Measurements from ENCODE around the gene BOLA2B.

The BOLA2B gene

DNA sequence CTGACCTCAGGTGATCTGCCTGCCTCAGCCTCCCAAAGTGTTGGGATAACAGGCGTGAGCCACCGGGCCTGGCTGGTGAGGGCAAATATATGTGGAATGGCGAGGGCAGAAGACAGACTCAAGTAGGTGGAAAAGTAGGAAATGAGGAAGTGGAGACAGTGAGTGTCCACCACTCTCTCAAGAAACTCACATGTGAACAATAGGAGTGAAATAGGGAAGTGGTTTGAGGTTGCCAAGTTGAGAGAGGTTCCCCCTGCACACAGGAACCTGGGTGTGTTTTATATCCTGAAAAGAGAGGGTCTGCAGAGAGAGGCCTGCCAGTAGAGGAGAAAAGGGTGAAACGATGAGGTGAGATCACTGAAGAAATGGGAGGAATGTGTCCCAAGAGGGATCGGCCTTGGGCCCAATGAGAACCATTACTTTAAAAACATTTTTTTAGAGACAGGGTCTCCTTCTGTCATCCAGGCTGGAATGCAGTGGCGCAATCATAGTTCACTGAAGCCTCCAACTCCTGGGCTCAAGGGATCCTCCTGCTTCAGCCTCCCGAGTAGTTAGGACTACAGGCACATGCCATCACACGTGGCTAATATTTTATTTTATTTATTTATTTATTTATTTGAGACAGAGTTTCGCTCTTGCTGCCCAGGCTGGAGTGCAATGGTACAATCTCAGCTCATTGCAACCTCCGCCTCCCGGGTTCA, 27.1 kb downstream of the BOLA2B start:
- no peaks in the 10 kb centered on the region for H3K27me3 Mint-ChIP-seq
- H3K4me3 Mint-ChIP-seq, result peak overlapping the region; percentile 8

DNA sequence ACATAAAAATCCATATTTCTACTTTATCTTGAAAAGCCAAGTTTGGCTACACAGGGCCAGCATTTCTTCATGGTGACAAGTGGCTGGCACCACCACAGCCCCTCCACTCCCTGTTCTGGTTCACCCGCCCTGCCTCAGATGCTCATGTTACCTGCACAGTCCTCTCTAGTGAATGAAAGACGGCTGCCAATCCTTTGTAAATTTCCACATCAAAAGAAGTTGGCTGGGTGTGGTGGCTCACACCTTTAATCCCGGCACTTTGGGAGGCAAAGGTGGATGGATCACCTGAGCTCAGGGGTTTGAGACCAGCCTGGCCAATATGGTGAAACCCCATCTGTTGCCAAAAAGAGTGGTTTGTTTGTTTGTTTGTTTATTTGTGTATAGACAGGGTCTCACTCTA, 29.9 kb downstream of the BOLA2B start:
- no peaks in the 10 kb centered on the region for H3K27me3 Mint-ChIP-seq
- H3K9me3 Mint-ChIP-seq, result no peaks in the 10 kb centered on the region
- no peak overlapping the region for H3K27ac Mint-ChIP-seq

More for the DNA sequence above, 27.1 kb downstream of the BOLA2B start:
- Mint-ChIP-seq H3K9me3 (no peaks in the 10 kb centered on the region), H3K27ac (peak overlapping the region; percentile 88), H3K4me1 (peaks cover 37% of the 10 kb centered on the region), H3K36me3 (no peaks in the 10 kb centered on the region)

DNA sequence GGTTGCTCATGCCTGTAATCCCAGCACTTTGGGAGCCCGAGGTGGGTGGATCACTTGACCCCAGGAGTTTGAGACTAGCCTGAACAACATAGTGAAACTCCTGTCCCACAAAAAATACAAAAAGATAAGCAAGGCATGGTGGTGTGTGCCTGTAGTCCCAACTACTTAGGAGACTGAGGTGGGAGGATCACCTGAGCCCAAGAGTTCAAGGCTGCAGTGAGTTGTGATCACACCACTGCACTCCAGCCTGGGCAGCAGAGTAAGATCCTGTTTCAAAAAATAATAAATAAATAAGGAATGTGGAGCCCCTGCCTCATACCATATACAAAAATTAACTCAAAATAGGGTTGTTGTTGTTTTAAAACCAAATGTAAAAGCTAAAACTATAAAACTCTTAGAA, 36.3 kb downstream of the BOLA2B start:
- no peaks in the 10 kb centered on the region for H3K27me3 Mint-ChIP-seq
- H3K27ac Mint-ChIP-seq, result no peak overlapping the region
- no peaks in the 10 kb centered on the region for H3K9me3 Mint-ChIP-seq
- no peaks in the 10 kb centered on the region for H3K36me3 Mint-ChIP-seq
- no peak overlapping the region for H3K4me3 Mint-ChIP-seq
- H3K4me1 Mint-ChIP-seq, result no peaks in the 10 kb centered on the region

More for the DNA sequence above, 29.9 kb downstream of the BOLA2B start:
- H3K4me3 Mint-ChIP-seq, result no peak overlapping the region
- peaks cover 37% of the 10 kb centered on the region for H3K4me1 Mint-ChIP-seq
- H3K36me3 Mint-ChIP-seq, result no peaks in the 10 kb centered on the region

DNA sequence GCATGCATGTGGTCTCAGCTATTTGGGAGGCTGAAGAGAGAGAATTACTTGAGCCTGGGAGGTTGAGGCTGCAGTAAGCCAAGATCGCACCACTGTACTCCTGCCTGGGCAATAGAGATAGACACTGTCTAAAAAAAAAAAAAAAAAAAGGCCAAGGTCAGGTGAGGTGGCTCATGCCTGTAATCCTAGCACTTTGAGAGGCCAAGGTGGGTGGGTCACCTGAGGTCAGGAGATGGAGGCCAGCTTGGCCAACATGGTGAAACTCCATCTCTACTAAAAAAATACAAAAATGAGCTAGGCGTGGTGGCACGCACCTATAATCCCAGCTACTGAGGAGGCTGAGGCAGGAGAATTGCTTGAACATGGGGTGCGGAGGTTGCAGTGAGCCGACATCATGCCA, 38.3 kb downstream of the BOLA2B start:
- Mint-ChIP-seq H3K27me3 (no peaks in the 10 kb centered on the region), H3K36me3 (no peaks in the 10 kb centered on the region), H3K27ac (no peak overlapping the region), H3K4me1 (no peaks in the 10 kb centered on the region), H3K9me3 (no peaks in the 10 kb centered on the region), H3K4me3 (no peak overlapping the region)

DNA sequence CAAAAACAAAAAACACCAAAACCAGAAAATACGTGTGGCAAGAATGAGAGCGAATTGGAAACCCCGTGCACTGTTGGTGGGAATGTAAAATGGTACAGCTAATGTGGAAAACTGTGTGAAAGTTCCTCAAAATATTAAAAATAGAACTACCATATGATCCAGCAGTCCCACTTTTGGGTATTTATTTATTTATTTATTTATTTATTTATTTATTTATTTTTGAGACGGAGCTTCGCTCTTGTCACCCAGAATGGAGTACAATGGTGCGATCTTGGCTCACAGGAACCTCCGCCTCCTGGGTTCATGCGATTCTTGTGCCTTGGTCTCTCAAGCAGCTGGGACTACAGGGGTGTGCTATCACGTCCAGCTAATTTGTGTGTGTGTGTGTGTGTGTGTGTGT, 40.9 kb downstream of the BOLA2B start:
- H3K4me1 Mint-ChIP-seq, result no peaks in the 10 kb centered on the region
- H3K4me3 Mint-ChIP-seq, result no peak overlapping the region
- H3K27ac Mint-ChIP-seq, result no peak overlapping the region
- no peaks in the 10 kb centered on the region for H3K36me3 Mint-ChIP-seq
- no peaks in the 10 kb centered on the region for H3K27me3 Mint-ChIP-seq
- peaks cover 5% of the 10 kb centered on the region for H3K9me3 Mint-ChIP-seq

DNA sequence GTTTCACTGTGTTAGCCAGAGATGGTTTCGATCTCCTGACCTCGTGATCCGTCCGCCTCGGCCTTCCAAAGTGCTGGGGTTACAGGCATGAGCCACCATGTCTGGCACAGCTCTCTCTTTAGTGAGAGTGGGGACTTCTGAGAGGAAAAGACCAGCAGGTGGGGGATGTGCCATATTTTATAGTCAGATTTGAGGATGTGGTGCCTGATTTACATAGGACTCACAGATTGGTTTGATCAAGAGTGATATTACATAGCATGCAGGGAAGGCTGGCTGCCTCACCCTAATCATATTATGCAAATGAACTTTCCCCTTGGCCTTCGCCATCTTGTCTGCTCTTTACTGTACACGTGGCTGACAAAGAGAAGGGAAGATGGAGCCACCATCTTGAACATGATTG, 42.4 kb downstream of the BOLA2B start:
- Mint-ChIP-seq H3K36me3 (no peaks in the 10 kb centered on the region), H3K27me3 (no peaks in the 10 kb centered on the region), H3K27ac (no peak overlapping the region), H3K4me1 (no peaks in the 10 kb centered on the region), H3K4me3 (no peak overlapping the region), H3K9me3 (peaks cover 5% of the 10 kb centered on the region)

DNA sequence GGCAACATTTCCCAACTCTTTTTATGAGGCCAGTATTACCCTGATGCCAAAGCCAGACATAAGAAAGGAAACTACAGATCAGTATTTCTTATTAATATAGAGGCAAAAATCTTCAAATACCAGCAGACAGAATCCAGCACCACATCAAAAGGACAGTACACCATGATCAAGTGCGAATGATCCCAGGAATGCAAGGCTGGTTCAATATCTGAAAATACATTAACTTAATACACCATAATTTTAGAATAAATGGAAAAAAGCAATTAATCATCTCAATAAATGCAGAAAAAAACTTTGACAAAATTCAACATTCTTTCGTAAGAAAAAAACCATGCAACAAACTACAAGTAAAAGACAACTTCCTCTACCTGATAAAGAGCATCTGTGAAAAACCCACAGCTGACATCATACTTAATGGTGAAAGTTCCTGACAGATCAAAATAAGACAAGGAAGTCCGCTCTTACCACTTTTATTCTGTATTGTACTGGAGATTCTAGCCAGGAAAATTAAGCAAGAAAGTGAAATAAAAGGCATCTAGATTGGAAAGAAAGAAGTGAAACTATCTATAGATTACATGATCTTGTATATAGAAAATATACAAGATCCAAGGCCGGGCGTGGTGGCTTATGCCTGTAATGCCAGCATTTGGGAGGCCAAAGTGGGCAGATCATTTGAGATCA, 44.1 kb downstream of the BOLA2B start:
- H3K27me3 Mint-ChIP-seq, result no peaks in the 10 kb centered on the region
- H3K4me3 Mint-ChIP-seq, result no peak overlapping the region
- H3K4me1 Mint-ChIP-seq, result no peaks in the 10 kb centered on the region
- no peaks in the 10 kb centered on the region for H3K36me3 Mint-ChIP-seq
- H3K27ac Mint-ChIP-seq, result peak overlapping the region; percentile 47
- H3K9me3 Mint-ChIP-seq, result peaks cover 5% of the 10 kb centered on the region

DNA sequence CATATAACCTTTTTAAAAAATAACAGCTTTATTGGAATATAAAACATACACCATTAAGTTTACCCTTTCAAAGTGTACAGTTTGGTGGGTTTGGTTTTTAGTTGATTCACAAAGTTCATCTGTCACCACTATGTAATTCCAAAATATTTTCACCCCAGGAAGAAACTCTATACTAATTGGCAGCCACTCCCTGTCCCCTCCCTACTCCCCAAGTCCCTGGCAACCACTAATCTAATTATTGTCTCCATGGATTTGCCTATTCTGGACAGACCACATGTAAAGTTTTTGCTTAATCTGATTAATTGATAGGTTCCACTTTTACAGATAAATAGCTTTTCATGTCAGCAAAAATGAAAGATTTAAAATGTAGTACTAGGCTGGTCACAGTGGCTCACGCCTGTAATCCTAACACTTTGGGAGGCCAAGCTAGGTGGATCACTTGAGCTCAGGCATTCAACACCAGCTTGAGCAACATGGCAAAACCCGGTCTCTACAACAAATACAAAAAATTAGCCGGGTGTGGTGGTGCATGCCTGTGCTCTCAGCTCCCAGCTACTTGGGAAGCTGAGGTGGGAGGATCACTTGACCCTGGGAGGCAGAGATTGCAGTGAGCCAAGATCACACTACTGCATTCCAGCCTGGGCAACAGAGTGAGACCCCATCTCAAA, 45.5 kb downstream of the BOLA2B start:
- Mint-ChIP-seq H3K27ac (no peak overlapping the region), H3K4me3 (no peak overlapping the region), H3K4me1 (peaks cover 6% of the 10 kb centered on the region), H3K36me3 (no peaks in the 10 kb centered on the region), H3K9me3 (peaks cover 5% of the 10 kb centered on the region), H3K27me3 (no peaks in the 10 kb centered on the region)

DNA sequence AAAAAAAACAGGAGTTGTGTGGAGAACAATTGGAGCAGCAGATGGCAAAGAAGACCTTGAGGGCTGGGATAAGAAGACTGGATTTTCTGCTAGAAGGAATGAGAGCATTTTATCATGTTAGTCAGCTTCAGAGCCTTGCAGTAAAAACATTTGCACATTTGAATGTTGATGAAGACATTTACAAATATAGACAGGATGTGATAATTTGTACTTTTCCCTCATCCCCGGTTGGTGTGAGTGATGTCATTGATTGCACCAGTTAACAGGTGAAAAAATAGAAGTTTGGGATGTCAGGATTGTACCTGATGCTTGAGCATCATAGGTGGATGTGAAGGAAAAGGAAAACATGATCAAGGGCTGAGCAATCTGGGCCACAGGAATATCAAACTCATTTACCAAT, 47.8 kb downstream of the BOLA2B start:
- no peaks in the 10 kb centered on the region for H3K36me3 Mint-ChIP-seq
- no peak overlapping the region for H3K4me3 Mint-ChIP-seq
- H3K4me1 Mint-ChIP-seq, result peaks cover 13% of the 10 kb centered on the region
- H3K27me3 Mint-ChIP-seq, result no peaks in the 10 kb centered on the region
- no peak overlapping the region for H3K27ac Mint-ChIP-seq
- H3K9me3 Mint-ChIP-seq, result peaks cover 5% of the 10 kb centered on the region

DNA sequence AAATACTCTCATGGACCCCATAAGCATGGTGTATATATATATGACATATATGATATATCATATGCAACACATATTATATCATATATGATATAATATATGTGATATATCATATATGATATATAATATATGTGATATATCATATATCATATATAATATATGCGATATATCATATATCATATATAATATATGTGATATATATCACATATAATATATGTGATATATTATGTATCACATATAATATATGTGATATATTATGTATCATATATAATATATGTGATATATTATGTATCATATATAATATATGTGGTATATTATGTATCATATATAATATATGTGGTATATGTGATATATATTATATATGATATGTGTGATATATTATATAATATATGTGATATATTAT, 48.5 kb downstream of the BOLA2B start:
- no peaks in the 10 kb centered on the region for H3K27me3 Mint-ChIP-seq
- peaks cover 19% of the 10 kb centered on the region for H3K4me1 Mint-ChIP-seq
- H3K4me3 Mint-ChIP-seq, result no peak overlapping the region
- H3K9me3 Mint-ChIP-seq, result peaks cover 5% of the 10 kb centered on the region
- H3K36me3 Mint-ChIP-seq, result no peaks in the 10 kb centered on the region
- H3K27ac Mint-ChIP-seq, result no peak overlapping the region

DNA sequence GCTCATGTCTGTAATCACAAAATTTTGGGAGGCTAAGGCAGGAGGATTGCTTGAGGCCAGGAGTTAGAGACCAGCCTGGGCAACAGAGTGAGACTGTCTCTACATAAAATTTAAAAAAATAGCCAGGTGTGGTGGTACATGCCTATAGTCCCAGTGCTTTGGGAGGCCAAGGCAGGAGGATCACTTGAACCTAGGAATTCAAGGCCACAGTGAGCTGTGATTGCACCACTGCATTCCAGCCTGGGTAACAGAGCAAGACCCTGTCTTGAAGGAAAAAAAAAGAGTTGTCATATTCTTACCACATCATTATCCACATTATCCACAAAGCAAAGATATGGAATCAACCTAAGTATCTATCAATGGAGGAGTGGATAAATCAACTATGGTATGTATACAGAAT, 49.4 kb downstream of the BOLA2B start:
- Mint-ChIP-seq H3K27me3 (no peaks in the 10 kb centered on the region), H3K36me3 (no peaks in the 10 kb centered on the region), H3K4me3 (no peak overlapping the region), H3K27ac (no peak overlapping the region), H3K9me3 (no peaks in the 10 kb centered on the region), H3K4me1 (peaks cover 28% of the 10 kb centered on the region)

DNA sequence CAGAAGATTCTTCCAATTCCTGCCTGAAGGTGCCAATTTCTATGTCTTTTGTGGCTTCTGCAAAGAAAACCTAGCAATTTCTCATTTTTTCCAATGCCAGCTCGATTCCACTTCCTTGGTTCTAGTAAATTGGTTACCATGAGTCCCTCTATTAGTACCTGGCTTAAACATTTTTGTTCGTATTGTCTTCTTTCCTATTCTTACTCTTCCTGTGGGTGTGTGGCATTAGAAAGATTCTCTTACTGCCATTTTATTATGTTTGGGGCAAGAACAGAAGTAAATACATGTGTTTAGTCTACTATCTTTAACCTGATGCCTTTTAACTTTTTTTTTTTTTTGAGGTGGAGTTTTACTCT, 50.1 kb downstream of the BOLA2B start:
- no peak overlapping the region for H3K27ac Mint-ChIP-seq
- H3K27me3 Mint-ChIP-seq, result no peaks in the 10 kb centered on the region
- no peaks in the 10 kb centered on the region for H3K36me3 Mint-ChIP-seq
- no peaks in the 10 kb centered on the region for H3K9me3 Mint-ChIP-seq
- peaks cover 29% of the 10 kb centered on the region for H3K4me1 Mint-ChIP-seq
- no peak overlapping the region for H3K4me3 Mint-ChIP-seq
